GM12878 (cell line): Measurements from ENCODE around the gene BRME1. TPM values are rescaled to one million over a fixed set of nuclear protein-coding genes. Genes with fewer than 3 reads are reported as not detected.

ENCODE experiments used
- ATAC-seq: fragments of 200-7000 bp; cut with Tn5 transposase; 3 replicates; pipeline ENCODE4 v1.9.1; 2020; ENCODE audit warnings: mild to moderate bottlenecking, moderate library complexity
- BruUV-seq: library from RNA; stranded (reverse); fragments of 400-500 nt; replicated peaks from 2 replicates; lab custom pipeline; 2021; lab: Mats Ljungman, UMichigan
- CTCF ChIA-PET: fragments of 300-600 bp; sonication (Branson Sonifier 250); formaldehyde crosslinking; extraction: SDS; loops from one replicate; lab custom pipeline; 2021; ENCODE audit warnings: inconsistent platforms; lab: Yijun Ruan, JAX
- POLR2A ChIA-PET: fragments of 350-600 bp; formaldehyde crosslinking; extraction: SDS; loops from one replicate; lab custom pipeline; 2021; ENCODE audit warnings: inconsistent platforms; lab: Charles Lee
- RAD21 ChIA-PET: fragments of 300-600 bp; sonication (Branson Sonifier 250); formaldehyde crosslinking; loops from one replicate; lab custom pipeline; 2023; ENCODE audit warnings: antibody characterized with exemption; ENCODE audit not compliant: unreplicated experiment; lab: Charles Lee
- SMC1A ChIA-PET: fragments of 300-600 bp; sonication (Branson Sonifier 250); formaldehyde crosslinking; loops from one replicate; lab custom pipeline; 2023; ENCODE audit not compliant: unreplicated experiment, uncharacterized antibody; lab: Charles Lee
- DNase-seq: peaks from one replicate; pipeline ENCODE4 v3.0.0-alpha.2; 2011; ENCODE audit warnings: low read depth, low spot score
- FAIRE-seq: peaks from 3 replicates; lab custom pipeline; 2011; peaks lifted over from hg19 to GRCh38; lab: Jason Lieb, UNC
- H2AFZ ChIP-seq: 2 replicates; pipeline ENCODE4 v1.6.0; 2011; ENCODE audit warnings: low read depth, low read length, control low read depth; ENCODE audit not compliant: control insufficient read depth
- H3K27ac ChIP-seq: 2 replicates; pipeline ENCODE4 v1.5.1; 2011; ENCODE audit warnings: control low read depth; ENCODE audit not compliant: control insufficient read depth, insufficient read depth
- H3K27me3 ChIP-seq, 2 experiments: replicated peaks in 1 of 2; 2 replicates each; pipeline versions ENCODE4 v1.6.0 to v1.6.1; 2011; ENCODE audit warnings: low read length in 1 of 2; ENCODE audit not compliant: control insufficient read depth in 2 of 2, insufficient read depth in 2 of 2
- H3K36me3 ChIP-seq, 2 experiments: 2 replicates each; pipeline ENCODE4 v1.5.1; 2011; ENCODE audit warnings: low read length in 1 of 2; ENCODE audit not compliant: control insufficient read depth in 2 of 2, insufficient read depth in 2 of 2
- H3K4me1 ChIP-seq: 2 replicates; pipeline ENCODE4 v1.6.1; 2011; ENCODE audit warnings: mild to moderate bottlenecking, low read length, moderate library complexity, mixed read lengths; ENCODE audit not compliant: control insufficient read depth, insufficient read depth
- H3K4me2 ChIP-seq: 2 replicates; pipeline ENCODE4 v1.6.0; 2011; ENCODE audit warnings: control low read depth; ENCODE audit not compliant: control insufficient read depth, insufficient read depth
- H3K4me3 ChIP-seq: fragments of 200-600 bp; sonication (generic); 2 replicates; pipeline ENCODE4 v1.5.1; 2016
- H3K79me2 ChIP-seq: 2 replicates; pipeline ENCODE4 v1.6.0; 2011; ENCODE audit warnings: low read length; ENCODE audit not compliant: control insufficient read depth, insufficient read depth
- H3K9ac ChIP-seq: 2 replicates; pipeline ENCODE4 v1.8.0; 2011; ENCODE audit warnings: low read length, control low read depth, mixed read lengths; ENCODE audit not compliant: control insufficient read depth, insufficient read depth
- H3K9me3 ChIP-seq: replicated peaks from 3 replicates; pipeline ENCODE4 v1.5.1; 2011; ENCODE audit warnings: mild to moderate bottlenecking, low read length; ENCODE audit not compliant: control insufficient read depth, insufficient read depth
- H4K20me1 ChIP-seq: 2 replicates; pipeline ENCODE4 v1.6.0; 2011; ENCODE audit not compliant: control insufficient read depth, insufficient read depth
- ATF7 ChIP-seq: fragments of 450-650 bp; IDR thresholded peaks from 2 replicates; pipeline ENCODE4 v1.6.1; 2016; ENCODE audit warnings: low read depth, mild to moderate bottlenecking
- CEBPZ ChIP-seq: fragments of 150-350 bp; IDR thresholded peaks from 2 replicates; pipeline ENCODE4 v1.6.1; 2016; ENCODE audit warnings: low read depth, low read length
- CHD2 ChIP-seq: IDR thresholded peaks from 2 replicates; pipeline ENCODE4 v1.6.1; 2011; ENCODE audit warnings: low read depth, low read length, improper control_type of control experiment, borderline replicate concordance
- CREB1 ChIP-seq: IDR thresholded peaks from 2 replicates; pipeline ENCODE4 v1.6.1; 2012; ENCODE audit warnings: low read depth, mild to moderate bottlenecking, inconsistent platforms
- DPF2 ChIP-seq: fragments of 450-650 bp; IDR thresholded peaks from 2 replicates; pipeline ENCODE4 v1.6.1; 2017; ENCODE audit warnings: mild to moderate bottlenecking
- EGR1 ChIP-seq, 2 experiments: IDR thresholded peaks; 1 replicate in 1 of 2; 2 replicates in 1 of 2; pipeline ENCODE4 v1.6.1; 2011 to 2012; ENCODE audit warnings: low read depth in 2 of 2, low read length in 2 of 2, borderline replicate concordance in 1 of 2, mild to moderate bottlenecking in 1 of 2, moderate library complexity in 1 of 2
- HSF1 ChIP-seq: fragments of 150-350 bp; IDR thresholded peaks from 2 replicates; pipeline ENCODE4 v1.6.1; 2014; ENCODE audit warnings: mild to moderate bottlenecking, low read depth, low read length
- JUND ChIP-seq: IDR thresholded peaks from 2 replicates; pipeline ENCODE4 v1.6.1; 2012; ENCODE audit warnings: low read depth, mild to moderate bottlenecking, low read length, improper control_type of control experiment, moderate library complexity
- POLR2A ChIP-seq: IDR thresholded peaks from 2 replicates; pipeline ENCODE4 v1.6.1; 2011; ENCODE audit warnings: low read depth, mild to moderate bottlenecking, low read length
- RELB ChIP-seq: fragments of 450-650 bp; IDR thresholded peaks from 2 replicates; pipeline ENCODE4 v1.6.1; 2017; ENCODE audit warnings: low read depth, mild to moderate bottlenecking, moderate library complexity
- TCF3 ChIP-seq: IDR thresholded peaks from 2 replicates; pipeline ENCODE4 v1.6.1; 2012; ENCODE audit warnings: low read depth, mild to moderate bottlenecking, low read length, borderline replicate concordance; ENCODE audit not compliant: insufficient read depth
- WGBS: methylation state at CpG from one replicate; pipeline ENCODE4 v1.1.6; 2016; ENCODE audit warnings: low lambda C conversion rate; ENCODE audit not compliant: insufficient replicate concordance, insufficient coverage; ENCODE audit errors: missing lambda C conversion rate; 5-methylcytosine and 5-hydroxymethylcytosine counted together
- in situ Hi-C: fragments of 300-500 bp; cut with MboI; formaldehyde crosslinking; loops from 9 replicates; pipeline ENCODE4 v1.14.3; 2018; ENCODE audit warnings: mixed read lengths
- intact Hi-C: fragments of 100-400 bp; cut with micrococcal nuclease; formaldehyde crosslinking; loops from one replicate; pipeline ENCODE4 v1.14.2; 2022; ENCODE audit not compliant: unreplicated experiment
- polyA plus RNA-seq, 11 experiments: library from polyadenylated mRNA; depleted of rRNA in 4 of 11; unstranded in 6 of 11; stranded (reverse) in 5 of 11; fragments of >200 nt; fragmentation: Nextera tagmentation in 4 of 11; fragmentation: Illumina TruSeq in 1 of 11; extraction: Ambion mirVana in 4 of 11; extraction: Trizol in 1 of 11; gene quantifications; 1 replicate in 1 of 11; 2 replicates in 10 of 11; pipeline versions ENCODE4 v1.2.1 to v1.2.3, GENCODE V29; 2011 to 2016; ENCODE audit warnings: inconsistent platforms in 2 of 11, missing spikeins in 2 of 11, low read depth in 1 of 11
- total RNA-seq, 4 experiments: library from RNA; depleted of rRNA in 3 of 4; stranded (reverse); fragments of >200 nt in 3 of 4; fragmentation: Illumina TruSeq in 1 of 4; extraction: Trizol in 1 of 4; gene quantifications; 2 replicates each; pipeline versions ENCODE4 v1.2.1 to v1.2.3, GENCODE V29; 2013 to 2021

The BRME1 gene
- total and polyA plus RNA-seq, 10 of the 15 experiments (the other 5 are each of a cell fraction or from before 2014, with no cell fraction given) = 0.07 to 2.2 (median 1.1) TPM; not detected in 1

- ATAC-seq (peak; percentile 95), DNase-seq (peak; percentile 84), FAIRE-seq (peak; percentile 98)
- ChIA-PET SMC1A (interaction anchor here (0.6 to 6.5 kb wide), 18 partner anchors 18 to 256 kb away, joined by 3 to 47 read pairs (median 4); partner anchors contain the start of genes ASF1B, IL27RA and MISP3), POLR2A (interaction anchor here (0.6 to 2.0 kb wide), 7 partner anchors 67 to 402 kb away, joined by 3 to 15 read pairs (median 4); partner anchors contain the start of gene IL27RA), RAD21 (interaction anchor here (0.8 to 4.5 kb wide), 16 partner anchors 14 to 257 kb away, joined by 3 to 40 read pairs (median 6); partner anchors contain the start of genes ASF1B, DCAF15, IL27RA and MISP3), CTCF (interaction anchor here (0.6 to 8.1 kb wide), 27 partner anchors 11 to 600 kb away, joined by 3 to 152 read pairs (median 5); partner anchors contain the start of genes ASF1B, IL27RA and MISP3)
- BruUV-seq = no TSS peak
- H3K4me3 ChIP-seq = peak overlapping the region; percentile 42
- H3K9me3 ChIP-seq = no peaks in the 10 kb centered on the region
- H3K4me2 ChIP-seq = peak overlapping the region; percentile 85
- WGBS = 2% methylated on average over 33 of the region's 34 CpGs
- H4K20me1 ChIP-seq = no peaks in the 10 kb centered on the region
- H2AFZ ChIP-seq = peak overlapping the region; percentile 43
- no peaks in the 10 kb centered on the region for H3K79me2 ChIP-seq
- no peaks in the 10 kb centered on the region for H3K27me3 ChIP-seq
- in situ Hi-C loops = loop anchor here (5.0 to 25.0 kb wide), 2 partner anchors 192 to 457 kb away; partner anchors contain the start of gene MISP3
- intact Hi-C loops = loop anchor here (1.0 to 5.0 kb wide), 5 partner anchors 122 to 283 kb away; partner anchors contain the start of gene ASF1B
- H3K27ac ChIP-seq = peak overlapping the region; percentile 70
- H3K4me1 ChIP-seq = peaks cover 25% of the 10 kb centered on the region
- no peaks in the 10 kb centered on the region for H3K36me3 ChIP-seq
- peak overlapping the region; percentile 56 for H3K9ac ChIP-seq
- TF ChIP-seq DPF2 (peak; percentile 53; the same call in 1 of the 2 replicates), RELB (no peak), JUND (peak; percentile 82), CHD2 (peak; percentile 82), TCF3 (no peak), CEBPZ (no peak), HSF1 (peak; percentile 54; the same call in 1 of the 2 replicates), EGR1 (IDR thresholded peaks at IDR 0.05; ENCODE audit: borderline replicate concordance in 1 of 2, low read depth in 2 of 2, low read length in 2 of 2) (no peak), POLR2A (0 out of 2 replicates have a peak, but pooled peaks have one; percentile 41), ATF7 (peak; percentile 83), CREB1 (peak; percentile 90)
Measured at GRCh38 chr19:13880059-13881043, 25.6 kb downstream of the BRME1 start.
